WTC11 (cell line): ENCODE results near the gene GABRB1. TPM values are rescaled to one million over a fixed set of nuclear protein-coding genes. Genes with fewer than 3 reads are reported as not detected.

Experiments
- ATAC-seq: fragments of 200-7000 bp; cut with Tn5 transposase; 2 replicates; pipeline ENCODE4 v1.10.0; 2021; ENCODE audit warnings: mild to moderate bottlenecking, moderate library complexity
- CTCF ChIA-PET: fragments of 300-600 bp; sonication (Branson Sonifier 250); formaldehyde crosslinking; loops from one replicate; lab custom pipeline; 2021; ENCODE audit warnings: antibody characterized with exemption; lab: Charles Lee
- POLR2A ChIA-PET: fragments of 350-600 bp; sonication (Branson Sonifier 250); formaldehyde crosslinking; loops from one replicate; lab custom pipeline; 2021; ENCODE audit warnings: antibody characterized with exemption; lab: Charles Lee
- DNase-seq: peaks from one replicate; pipeline ENCODE4 v3.0.0; 2021; ENCODE audit warnings: low spot score
- H3K27ac Mint-ChIP-seq: 2 replicates; pipeline ENCODE4 v1.8.0; 2021; ENCODE audit warnings: mixed read lengths
- H3K27me3 Mint-ChIP-seq: 2 replicates; pipeline ENCODE4 v1.8.0; 2021; ENCODE audit warnings: low read depth, mild to moderate bottlenecking, moderate library complexity, mixed read lengths
- H3K36me3 Mint-ChIP-seq: 2 replicates; pipeline ENCODE4 v1.8.0; 2021; ENCODE audit warnings: mixed read lengths
- H3K4me1 Mint-ChIP-seq: 2 replicates; pipeline ENCODE4 v1.8.0; 2022; ENCODE audit warnings: mixed read lengths
- H3K4me3 Mint-ChIP-seq: 2 replicates; pipeline ENCODE4 v1.8.0; 2021; ENCODE audit warnings: mild to moderate bottlenecking, moderate library complexity, mixed read lengths
- H3K9me3 Mint-ChIP-seq: 2 replicates; pipeline ENCODE4 v1.8.0; 2021; ENCODE audit warnings: mixed read lengths
- CBFB ChIP-seq: sonication (generic); formaldehyde crosslinking; IDR thresholded peaks from 2 replicates; pipeline ENCODE4 v1.8.1; 2022; ENCODE audit warnings: mild to moderate bottlenecking, low read depth, missing genetic modification reagents
- FOXK1 ChIP-seq: sonication (generic); formaldehyde crosslinking; IDR thresholded peaks from 2 replicates; pipeline ENCODE4 v1.8.0; 2022; ENCODE audit warnings: mild to moderate bottlenecking, moderate library complexity, missing genetic modification reagents
- HMGA2 ChIP-seq: fragments of 250-450 bp; sonication (Bioruptor Pico); IDR thresholded peaks from 2 replicates; pipeline ENCODE4 v1.4.0; 2021; ENCODE audit warnings: mild to moderate bottlenecking, moderate library complexity
- NFE2L1 ChIP-seq: sonication (generic); formaldehyde crosslinking; IDR thresholded peaks from 2 replicates; pipeline ENCODE4 v1.8.1; 2023; ENCODE audit warnings: missing genetic modification reagents
- RELA ChIP-seq: sonication (generic); formaldehyde crosslinking; IDR thresholded peaks from 2 replicates; pipeline ENCODE4 v1.8.1; 2022; ENCODE audit warnings: missing genetic modification reagents, mild to moderate bottlenecking, borderline replicate concordance
- TCF7 ChIP-seq: sonication (generic); formaldehyde crosslinking; IDR thresholded peaks from 2 replicates; pipeline ENCODE4 v1.8.0; 2022; ENCODE audit warnings: mild to moderate bottlenecking, low read depth, missing genetic modification reagents, moderate library complexity
- TEAD1 ChIP-seq: sonication (generic); formaldehyde crosslinking; IDR thresholded peaks from 2 replicates; pipeline ENCODE4 v1.8.0; 2022; ENCODE audit warnings: mild to moderate bottlenecking, missing genetic modification reagents
- ZBTB21 ChIP-seq: sonication (generic); formaldehyde crosslinking; IDR thresholded peaks from 2 replicates; pipeline ENCODE4 v1.8.1; 2023; ENCODE audit warnings: mild to moderate bottlenecking, missing genetic modification reagents, borderline replicate concordance
- ZNF232 ChIP-seq: sonication (generic); formaldehyde crosslinking; IDR thresholded peaks from 2 replicates; pipeline ENCODE4 v1.8.0; 2022; ENCODE audit warnings: mild to moderate bottlenecking, missing genetic modification reagents
- ZNF423 ChIP-seq: fragments of 250-450 bp; sonication (Bioruptor Pico); IDR thresholded peaks from 2 replicates; pipeline ENCODE4 v2.1.2; 2022; ENCODE audit warnings: mild to moderate bottlenecking, moderate library complexity
- total RNA-seq: library from RNA; stranded (reverse); gene quantifications from 3 replicates; pipeline ENCODE4 v1.2.3, GENCODE V29; 2021
- TF ChIP-seq, protein P1 (sequence below): sonication (generic); formaldehyde crosslinking; IDR thresholded peaks from 2 replicates; pipeline ENCODE4 v1.8.0; 2022; ENCODE audit warnings: missing genetic modification reagents
- TF ChIP-seq, protein P2 (sequence below): fragments of 200-600 bp; IDR thresholded peaks from 2 replicates; pipeline ENCODE4 v1.8.0; 2022; ENCODE audit warnings: antibody characterized with exemption
- TF ChIP-seq, protein P3 (sequence below): fragments of 250-450 bp; sonication (Bioruptor Pico); IDR thresholded peaks from 2 replicates; pipeline ENCODE4 v1.8.0; 2021; ENCODE audit warnings: mild to moderate bottlenecking
- TF ChIP-seq, protein P4 (sequence below): fragments of 250-450 bp; sonication (Bioruptor Pico); IDR thresholded peaks from 2 replicates; pipeline ENCODE4 v2.1.2; 2022; ENCODE audit warnings: mild to moderate bottlenecking, moderate library complexity
- TF ChIP-seq, protein P5 (sequence below): sonication (generic); formaldehyde crosslinking; IDR thresholded peaks from 2 replicates; pipeline ENCODE4 v1.8.0; 2022; ENCODE audit warnings: mild to moderate bottlenecking, missing genetic modification reagents
- TF ChIP-seq, protein P6 (sequence below): sonication (generic); formaldehyde crosslinking; IDR thresholded peaks from 2 replicates; pipeline ENCODE4 v1.8.0; 2022; ENCODE audit warnings: mild to moderate bottlenecking, missing genetic modification reagents
- TF ChIP-seq, protein P7 (sequence below): sonication (generic); formaldehyde crosslinking; IDR thresholded peaks from 2 replicates; pipeline ENCODE4 v1.8.1; 2023; ENCODE audit warnings: mild to moderate bottlenecking, moderate library complexity, missing genetic modification reagents
- TF ChIP-seq, protein P8 (sequence below): sonication (generic); formaldehyde crosslinking; IDR thresholded peaks from 2 replicates; pipeline ENCODE4 v1.8.0; 2023; ENCODE audit warnings: missing genetic modification reagents, mild to moderate bottlenecking, borderline replicate concordance

GABRB1 gene
- total RNA-seq, 1 experiment from 2014 or later = 0.66 TPM

DNA sequence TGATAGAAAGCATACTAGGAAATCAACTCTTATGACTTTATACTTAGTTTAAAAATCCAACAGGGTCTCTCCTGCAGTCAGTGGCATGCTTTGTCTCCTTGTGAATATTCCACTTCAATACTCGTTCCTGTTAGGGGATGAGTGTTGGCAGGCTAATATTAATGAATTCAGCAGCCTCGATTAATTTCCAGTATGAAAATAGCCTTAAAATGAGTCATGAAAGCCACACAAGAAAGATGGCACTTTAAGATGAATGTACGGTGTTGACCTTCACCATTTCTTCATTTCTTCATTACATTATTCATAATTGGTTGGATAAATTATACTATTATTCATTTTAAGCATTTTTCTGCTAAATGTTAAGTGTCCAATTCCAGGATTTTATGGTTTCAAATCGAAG is 29.2 kb downstream of the GABRB1 start:
- Mint-ChIP-seq H3K4me3 (no peak overlapping the region), H3K4me1 (no peaks in the 10 kb centered on the region), H3K27ac (no peak overlapping the region), H3K27me3 (no peaks in the 10 kb centered on the region), H3K9me3 (no peaks in the 10 kb centered on the region), H3K36me3 (no peaks in the 10 kb centered on the region)
- no peak for TF ChIP-seq TCF7 (CRISPR knock-in tag)
- no peak for TF ChIP-seq ZNF232 (CRISPR knock-in tag)
- TF ChIP-seq, protein P1, sequence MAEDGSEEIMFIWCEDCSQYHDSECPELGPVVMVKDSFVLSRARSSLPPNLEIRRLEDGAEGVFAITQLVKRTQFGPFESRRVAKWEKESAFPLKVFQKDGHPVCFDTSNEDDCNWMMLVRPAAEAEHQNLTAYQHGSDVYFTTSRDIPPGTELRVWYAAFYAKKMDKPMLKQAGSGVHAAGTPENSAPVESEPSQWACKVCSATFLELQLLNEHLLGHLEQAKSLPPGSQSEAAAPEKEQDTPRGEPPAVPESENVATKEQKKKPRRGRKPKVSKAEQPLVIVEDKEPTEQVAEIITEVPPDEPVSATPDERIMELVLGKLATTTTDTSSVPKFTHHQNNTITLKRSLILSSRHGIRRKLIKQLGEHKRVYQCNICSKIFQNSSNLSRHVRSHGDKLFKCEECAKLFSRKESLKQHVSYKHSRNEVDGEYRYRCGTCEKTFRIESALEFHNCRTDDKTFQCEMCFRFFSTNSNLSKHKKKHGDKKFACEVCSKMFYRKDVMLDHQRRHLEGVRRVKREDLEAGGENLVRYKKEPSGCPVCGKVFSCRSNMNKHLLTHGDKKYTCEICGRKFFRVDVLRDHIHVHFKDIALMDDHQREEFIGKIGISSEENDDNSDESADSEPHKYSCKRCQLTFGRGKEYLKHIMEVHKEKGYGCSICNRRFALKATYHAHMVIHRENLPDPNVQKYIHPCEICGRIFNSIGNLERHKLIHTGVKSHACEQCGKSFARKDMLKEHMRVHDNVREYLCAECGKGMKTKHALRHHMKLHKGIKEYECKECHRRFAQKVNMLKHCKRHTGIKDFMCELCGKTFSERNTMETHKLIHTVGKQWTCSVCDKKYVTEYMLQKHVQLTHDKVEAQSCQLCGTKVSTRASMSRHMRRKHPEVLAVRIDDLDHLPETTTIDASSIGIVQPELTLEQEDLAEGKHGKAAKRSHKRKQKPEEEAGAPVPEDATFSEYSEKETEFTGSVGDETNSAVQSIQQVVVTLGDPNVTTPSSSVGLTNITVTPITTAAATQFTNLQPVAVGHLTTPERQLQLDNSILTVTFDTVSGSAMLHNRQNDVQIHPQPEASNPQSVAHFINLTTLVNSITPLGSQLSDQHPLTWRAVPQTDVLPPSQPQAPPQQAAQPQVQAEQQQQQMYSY (CRISPR knock-in tag) = no peak
- TF ChIP-seq FOXK1 (CRISPR knock-in tag) = no peak
- TF ChIP-seq, protein P2, sequence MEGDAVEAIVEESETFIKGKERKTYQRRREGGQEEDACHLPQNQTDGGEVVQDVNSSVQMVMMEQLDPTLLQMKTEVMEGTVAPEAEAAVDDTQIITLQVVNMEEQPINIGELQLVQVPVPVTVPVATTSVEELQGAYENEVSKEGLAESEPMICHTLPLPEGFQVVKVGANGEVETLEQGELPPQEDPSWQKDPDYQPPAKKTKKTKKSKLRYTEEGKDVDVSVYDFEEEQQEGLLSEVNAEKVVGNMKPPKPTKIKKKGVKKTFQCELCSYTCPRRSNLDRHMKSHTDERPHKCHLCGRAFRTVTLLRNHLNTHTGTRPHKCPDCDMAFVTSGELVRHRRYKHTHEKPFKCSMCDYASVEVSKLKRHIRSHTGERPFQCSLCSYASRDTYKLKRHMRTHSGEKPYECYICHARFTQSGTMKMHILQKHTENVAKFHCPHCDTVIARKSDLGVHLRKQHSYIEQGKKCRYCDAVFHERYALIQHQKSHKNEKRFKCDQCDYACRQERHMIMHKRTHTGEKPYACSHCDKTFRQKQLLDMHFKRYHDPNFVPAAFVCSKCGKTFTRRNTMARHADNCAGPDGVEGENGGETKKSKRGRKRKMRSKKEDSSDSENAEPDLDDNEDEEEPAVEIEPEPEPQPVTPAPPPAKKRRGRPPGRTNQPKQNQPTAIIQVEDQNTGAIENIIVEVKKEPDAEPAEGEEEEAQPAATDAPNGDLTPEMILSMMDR = no peak
- TF ChIP-seq ZBTB21 (CRISPR knock-in tag) = no peak
- TF ChIP-seq, protein P3, sequence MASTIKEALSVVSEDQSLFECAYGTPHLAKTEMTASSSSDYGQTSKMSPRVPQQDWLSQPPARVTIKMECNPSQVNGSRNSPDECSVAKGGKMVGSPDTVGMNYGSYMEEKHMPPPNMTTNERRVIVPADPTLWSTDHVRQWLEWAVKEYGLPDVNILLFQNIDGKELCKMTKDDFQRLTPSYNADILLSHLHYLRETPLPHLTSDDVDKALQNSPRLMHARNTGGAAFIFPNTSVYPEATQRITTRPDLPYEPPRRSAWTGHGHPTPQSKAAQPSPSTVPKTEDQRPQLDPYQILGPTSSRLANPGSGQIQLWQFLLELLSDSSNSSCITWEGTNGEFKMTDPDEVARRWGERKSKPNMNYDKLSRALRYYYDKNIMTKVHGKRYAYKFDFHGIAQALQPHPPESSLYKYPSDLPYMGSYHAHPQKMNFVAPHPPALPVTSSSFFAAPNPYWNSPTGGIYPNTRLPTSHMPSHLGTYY = no peak
- TF ChIP-seq, protein P4, sequence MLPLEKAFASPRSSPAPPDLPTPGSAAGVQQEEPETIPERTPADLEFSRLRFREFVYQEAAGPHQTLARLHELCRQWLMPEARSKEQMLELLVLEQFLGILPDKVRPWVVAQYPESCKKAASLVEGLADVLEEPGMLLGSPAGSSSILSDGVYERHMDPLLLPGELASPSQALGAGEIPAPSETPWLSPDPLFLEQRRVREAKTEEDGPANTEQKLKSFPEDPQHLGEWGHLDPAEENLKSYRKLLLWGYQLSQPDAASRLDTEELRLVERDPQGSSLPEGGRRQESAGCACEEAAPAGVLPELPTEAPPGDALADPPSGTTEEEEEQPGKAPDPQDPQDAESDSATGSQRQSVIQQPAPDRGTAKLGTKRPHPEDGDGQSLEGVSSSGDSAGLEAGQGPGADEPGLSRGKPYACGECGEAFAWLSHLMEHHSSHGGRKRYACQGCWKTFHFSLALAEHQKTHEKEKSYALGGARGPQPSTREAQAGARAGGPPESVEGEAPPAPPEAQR = no peak
- TF ChIP-seq TEAD1 (CRISPR knock-in tag) = no peak
- TF ChIP-seq HMGA2 (CRISPR knock-in tag) = no peak
- no peak for TF ChIP-seq RELA (CRISPR knock-in tag)
- TF ChIP-seq, protein P5, sequence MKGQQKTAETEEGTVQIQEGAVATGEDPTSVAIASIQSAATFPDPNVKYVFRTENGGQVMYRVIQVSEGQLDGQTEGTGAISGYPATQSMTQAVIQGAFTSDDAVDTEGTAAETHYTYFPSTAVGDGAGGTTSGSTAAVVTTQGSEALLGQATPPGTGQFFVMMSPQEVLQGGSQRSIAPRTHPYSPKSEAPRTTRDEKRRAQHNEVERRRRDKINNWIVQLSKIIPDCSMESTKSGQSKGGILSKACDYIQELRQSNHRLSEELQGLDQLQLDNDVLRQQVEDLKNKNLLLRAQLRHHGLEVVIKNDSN (CRISPR knock-in tag) = no peak
- TF ChIP-seq ZNF423 (CRISPR knock-in tag) = no peak
- TF ChIP-seq, protein P6, sequence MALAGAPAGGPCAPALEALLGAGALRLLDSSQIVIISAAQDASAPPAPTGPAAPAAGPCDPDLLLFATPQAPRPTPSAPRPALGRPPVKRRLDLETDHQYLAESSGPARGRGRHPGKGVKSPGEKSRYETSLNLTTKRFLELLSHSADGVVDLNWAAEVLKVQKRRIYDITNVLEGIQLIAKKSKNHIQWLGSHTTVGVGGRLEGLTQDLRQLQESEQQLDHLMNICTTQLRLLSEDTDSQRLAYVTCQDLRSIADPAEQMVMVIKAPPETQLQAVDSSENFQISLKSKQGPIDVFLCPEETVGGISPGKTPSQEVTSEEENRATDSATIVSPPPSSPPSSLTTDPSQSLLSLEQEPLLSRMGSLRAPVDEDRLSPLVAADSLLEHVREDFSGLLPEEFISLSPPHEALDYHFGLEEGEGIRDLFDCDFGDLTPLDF (CRISPR knock-in tag) = no peak
- no peak for ATAC-seq
- POLR2A ChIA-PET = no interaction called here
- no peak for DNase-seq
- CTCF ChIA-PET = no interaction called here

DNA sequence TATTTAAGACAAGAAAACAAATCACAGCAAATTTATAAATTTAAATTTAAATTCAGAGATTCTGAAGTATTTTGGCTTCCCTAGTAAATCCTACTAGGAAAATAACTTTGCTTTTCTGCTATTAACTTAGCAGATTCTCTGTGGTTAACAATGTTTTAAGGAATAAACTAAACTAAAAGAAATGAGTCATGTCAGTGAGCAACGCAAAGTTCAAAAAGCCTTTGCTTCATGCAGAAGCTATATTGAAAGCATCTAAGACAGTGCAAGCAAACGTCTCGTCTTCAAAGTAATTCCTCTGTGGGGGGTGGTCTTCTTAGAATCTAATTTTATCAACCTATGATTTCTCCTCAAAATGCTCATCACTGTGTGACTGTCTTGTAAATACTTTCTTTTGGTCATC is 30.1 kb downstream of the GABRB1 start:
- H3K9me3 Mint-ChIP-seq = no peaks in the 10 kb centered on the region
- CTCF ChIA-PET = no interaction called here
- H3K4me1 Mint-ChIP-seq = no peaks in the 10 kb centered on the region
- no peak for ATAC-seq
- no peak for DNase-seq
- no peaks in the 10 kb centered on the region for H3K27me3 Mint-ChIP-seq
- H3K36me3 Mint-ChIP-seq = no peaks in the 10 kb centered on the region
- H3K4me3 Mint-ChIP-seq = no peak overlapping the region
- POLR2A ChIA-PET = no interaction called here
- H3K27ac Mint-ChIP-seq = no peak overlapping the region
- TF ChIP-seq NFE2L1 (no peak), CBFB (no peak)
- TF ChIP-seq, protein P7, sequence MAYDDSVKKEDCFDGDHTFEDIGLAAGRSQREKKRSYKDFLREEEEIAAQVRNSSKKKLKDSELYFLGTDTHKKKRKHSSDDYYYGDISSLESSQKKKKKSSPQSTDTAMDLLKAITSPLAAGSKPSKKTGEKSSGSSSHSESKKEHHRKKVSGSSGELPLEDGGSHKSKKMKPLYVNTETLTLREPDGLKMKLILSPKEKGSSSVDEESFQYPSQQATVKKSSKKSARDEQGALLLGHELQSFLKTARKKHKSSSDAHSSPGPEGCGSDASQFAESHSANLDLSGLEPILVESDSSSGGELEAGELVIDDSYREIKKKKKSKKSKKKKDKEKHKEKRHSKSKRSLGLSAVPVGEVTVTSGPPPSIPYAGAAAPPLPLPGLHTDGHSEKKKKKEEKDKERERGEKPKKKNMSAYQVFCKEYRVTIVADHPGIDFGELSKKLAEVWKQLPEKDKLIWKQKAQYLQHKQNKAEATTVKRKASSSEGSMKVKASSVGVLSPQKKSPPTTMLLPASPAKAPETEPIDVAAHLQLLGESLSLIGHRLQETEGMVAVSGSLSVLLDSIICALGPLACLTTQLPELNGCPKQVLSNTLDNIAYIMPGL = no peak
- TF ChIP-seq, protein P8, sequence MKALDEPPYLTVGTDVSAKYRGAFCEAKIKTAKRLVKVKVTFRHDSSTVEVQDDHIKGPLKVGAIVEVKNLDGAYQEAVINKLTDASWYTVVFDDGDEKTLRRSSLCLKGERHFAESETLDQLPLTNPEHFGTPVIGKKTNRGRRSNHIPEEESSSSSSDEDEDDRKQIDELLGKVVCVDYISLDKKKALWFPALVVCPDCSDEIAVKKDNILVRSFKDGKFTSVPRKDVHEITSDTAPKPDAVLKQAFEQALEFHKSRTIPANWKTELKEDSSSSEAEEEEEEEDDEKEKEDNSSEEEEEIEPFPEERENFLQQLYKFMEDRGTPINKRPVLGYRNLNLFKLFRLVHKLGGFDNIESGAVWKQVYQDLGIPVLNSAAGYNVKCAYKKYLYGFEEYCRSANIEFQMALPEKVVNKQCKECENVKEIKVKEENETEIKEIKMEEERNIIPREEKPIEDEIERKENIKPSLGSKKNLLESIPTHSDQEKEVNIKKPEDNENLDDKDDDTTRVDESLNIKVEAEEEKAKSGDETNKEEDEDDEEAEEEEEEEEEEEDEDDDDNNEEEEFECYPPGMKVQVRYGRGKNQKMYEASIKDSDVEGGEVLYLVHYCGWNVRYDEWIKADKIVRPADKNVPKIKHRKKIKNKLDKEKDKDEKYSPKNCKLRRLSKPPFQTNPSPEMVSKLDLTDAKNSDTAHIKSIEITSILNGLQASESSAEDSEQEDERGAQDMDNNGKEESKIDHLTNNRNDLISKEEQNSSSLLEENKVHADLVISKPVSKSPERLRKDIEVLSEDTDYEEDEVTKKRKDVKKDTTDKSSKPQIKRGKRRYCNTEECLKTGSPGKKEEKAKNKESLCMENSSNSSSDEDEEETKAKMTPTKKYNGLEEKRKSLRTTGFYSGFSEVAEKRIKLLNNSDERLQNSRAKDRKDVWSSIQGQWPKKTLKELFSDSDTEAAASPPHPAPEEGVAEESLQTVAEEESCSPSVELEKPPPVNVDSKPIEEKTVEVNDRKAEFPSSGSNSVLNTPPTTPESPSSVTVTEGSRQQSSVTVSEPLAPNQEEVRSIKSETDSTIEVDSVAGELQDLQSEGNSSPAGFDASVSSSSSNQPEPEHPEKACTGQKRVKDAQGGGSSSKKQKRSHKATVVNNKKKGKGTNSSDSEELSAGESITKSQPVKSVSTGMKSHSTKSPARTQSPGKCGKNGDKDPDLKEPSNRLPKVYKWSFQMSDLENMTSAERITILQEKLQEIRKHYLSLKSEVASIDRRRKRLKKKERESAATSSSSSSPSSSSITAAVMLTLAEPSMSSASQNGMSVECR = no peak
